ENCODE data around the gene NDUFAF8.

DNA sequence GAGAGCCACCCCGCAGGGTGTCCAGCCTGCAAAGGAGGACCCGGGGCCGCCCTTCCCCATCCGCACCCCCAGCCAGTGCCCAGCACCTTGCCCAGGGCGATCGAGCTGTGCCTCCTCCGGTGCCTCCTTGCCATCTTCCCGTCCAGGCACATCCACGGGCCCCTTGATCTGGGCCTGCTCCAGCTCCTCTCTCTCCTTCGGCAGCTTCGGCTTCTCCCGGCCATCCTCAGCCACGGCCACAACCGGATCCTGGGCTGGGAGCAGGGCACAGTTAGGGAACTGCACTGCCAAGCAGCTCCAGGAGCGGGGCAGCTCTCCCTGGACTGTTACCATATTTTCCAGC is 13.8 kb downstream of the NDUFAF8 start:
- TF ChIP-seq, protein P1, sequence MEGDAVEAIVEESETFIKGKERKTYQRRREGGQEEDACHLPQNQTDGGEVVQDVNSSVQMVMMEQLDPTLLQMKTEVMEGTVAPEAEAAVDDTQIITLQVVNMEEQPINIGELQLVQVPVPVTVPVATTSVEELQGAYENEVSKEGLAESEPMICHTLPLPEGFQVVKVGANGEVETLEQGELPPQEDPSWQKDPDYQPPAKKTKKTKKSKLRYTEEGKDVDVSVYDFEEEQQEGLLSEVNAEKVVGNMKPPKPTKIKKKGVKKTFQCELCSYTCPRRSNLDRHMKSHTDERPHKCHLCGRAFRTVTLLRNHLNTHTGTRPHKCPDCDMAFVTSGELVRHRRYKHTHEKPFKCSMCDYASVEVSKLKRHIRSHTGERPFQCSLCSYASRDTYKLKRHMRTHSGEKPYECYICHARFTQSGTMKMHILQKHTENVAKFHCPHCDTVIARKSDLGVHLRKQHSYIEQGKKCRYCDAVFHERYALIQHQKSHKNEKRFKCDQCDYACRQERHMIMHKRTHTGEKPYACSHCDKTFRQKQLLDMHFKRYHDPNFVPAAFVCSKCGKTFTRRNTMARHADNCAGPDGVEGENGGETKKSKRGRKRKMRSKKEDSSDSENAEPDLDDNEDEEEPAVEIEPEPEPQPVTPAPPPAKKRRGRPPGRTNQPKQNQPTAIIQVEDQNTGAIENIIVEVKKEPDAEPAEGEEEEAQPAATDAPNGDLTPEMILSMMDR (IDR thresholded peaks at IDR 0.05 in 2 of 3, conservative IDR thresholded peaks at IDR 0.05 in 1 of 3; ENCODE audit: borderline replicate concordance in 1 of 3, insufficient read depth in 1 of 3, low read depth in 2 of 3, low read length in 2 of 3), result no peak
- no peak for TF ChIP-seq EZH2phosphoT487 (IDR thresholded peaks at IDR 0.05; ENCODE audit: borderline replicate concordance)

Data from HCT116 (cell line).